GM12878 (cell line): ENCODE results near the gene GOLGA8R. TPM values are rescaled to one million over a fixed set of nuclear protein-coding genes. Genes with fewer than 3 reads are reported as not detected.
"Not testable (repeated sequence)": the region's sequence is repeated elsewhere in the genome, so short reads cannot be mapped to it uniquely, and the experiment has no call there.

ENCODE experiments used
- ATAC-seq: fragments of 200-7000 bp; cut with Tn5 transposase; 3 replicates; pipeline ENCODE4 v1.9.1; 2020; ENCODE audit warnings: mild to moderate bottlenecking, moderate library complexity
- BruUV-seq: library from RNA; stranded (reverse); fragments of 400-500 nt; replicated peaks from 2 replicates; lab custom pipeline; 2021; lab: Mats Ljungman, UMichigan
- CTCF ChIA-PET: fragments of 300-600 bp; sonication (Branson Sonifier 250); formaldehyde crosslinking; extraction: SDS; loops from one replicate; lab custom pipeline; 2021; ENCODE audit warnings: inconsistent platforms; lab: Yijun Ruan, JAX
- POLR2A ChIA-PET: fragments of 350-600 bp; formaldehyde crosslinking; extraction: SDS; loops from one replicate; lab custom pipeline; 2021; ENCODE audit warnings: inconsistent platforms; lab: Charles Lee
- RAD21 ChIA-PET: fragments of 300-600 bp; sonication (Branson Sonifier 250); formaldehyde crosslinking; loops from one replicate; lab custom pipeline; 2023; ENCODE audit warnings: antibody characterized with exemption; ENCODE audit not compliant: unreplicated experiment; lab: Charles Lee
- SMC1A ChIA-PET: fragments of 300-600 bp; sonication (Branson Sonifier 250); formaldehyde crosslinking; loops from one replicate; lab custom pipeline; 2023; ENCODE audit not compliant: unreplicated experiment, uncharacterized antibody; lab: Charles Lee
- DNase-seq: peaks from one replicate; pipeline ENCODE4 v3.0.0-alpha.2; 2011; ENCODE audit warnings: low read depth, low spot score
- FAIRE-seq: peaks from 3 replicates; lab custom pipeline; 2011; peaks lifted over from hg19 to GRCh38; lab: Jason Lieb, UNC
- H2AFZ ChIP-seq: 2 replicates; pipeline ENCODE4 v1.6.0; 2011; ENCODE audit warnings: low read depth, low read length, control low read depth; ENCODE audit not compliant: control insufficient read depth
- H3K27ac ChIP-seq: 2 replicates; pipeline ENCODE4 v1.5.1; 2011; ENCODE audit warnings: control low read depth; ENCODE audit not compliant: control insufficient read depth, insufficient read depth
- H3K27me3 ChIP-seq, 2 experiments: replicated peaks in 1 of 2; 2 replicates each; pipeline versions ENCODE4 v1.6.0 to v1.6.1; 2011; ENCODE audit warnings: low read length in 1 of 2; ENCODE audit not compliant: control insufficient read depth in 2 of 2, insufficient read depth in 2 of 2
- H3K36me3 ChIP-seq, 2 experiments: 2 replicates each; pipeline ENCODE4 v1.5.1; 2011; ENCODE audit warnings: low read length in 1 of 2; ENCODE audit not compliant: control insufficient read depth in 2 of 2, insufficient read depth in 2 of 2
- H3K4me1 ChIP-seq: 2 replicates; pipeline ENCODE4 v1.6.1; 2011; ENCODE audit warnings: mild to moderate bottlenecking, low read length, moderate library complexity, mixed read lengths; ENCODE audit not compliant: control insufficient read depth, insufficient read depth
- H3K4me2 ChIP-seq: 2 replicates; pipeline ENCODE4 v1.6.0; 2011; ENCODE audit warnings: control low read depth; ENCODE audit not compliant: control insufficient read depth, insufficient read depth
- H3K4me3 ChIP-seq: fragments of 200-600 bp; sonication (generic); 2 replicates; pipeline ENCODE4 v1.5.1; 2016
- H3K79me2 ChIP-seq: 2 replicates; pipeline ENCODE4 v1.6.0; 2011; ENCODE audit warnings: low read length; ENCODE audit not compliant: control insufficient read depth, insufficient read depth
- H3K9ac ChIP-seq: 2 replicates; pipeline ENCODE4 v1.8.0; 2011; ENCODE audit warnings: low read length, control low read depth, mixed read lengths; ENCODE audit not compliant: control insufficient read depth, insufficient read depth
- H3K9me3 ChIP-seq: replicated peaks from 3 replicates; pipeline ENCODE4 v1.5.1; 2011; ENCODE audit warnings: mild to moderate bottlenecking, low read length; ENCODE audit not compliant: control insufficient read depth, insufficient read depth
- H4K20me1 ChIP-seq: 2 replicates; pipeline ENCODE4 v1.6.0; 2011; ENCODE audit not compliant: control insufficient read depth, insufficient read depth
- WGBS: methylation state at CpG from one replicate; pipeline ENCODE4 v1.1.6; 2016; ENCODE audit warnings: low lambda C conversion rate; ENCODE audit not compliant: insufficient replicate concordance, insufficient coverage; ENCODE audit errors: missing lambda C conversion rate; 5-methylcytosine and 5-hydroxymethylcytosine counted together
- in situ Hi-C: fragments of 300-500 bp; cut with MboI; formaldehyde crosslinking; loops from 9 replicates; pipeline ENCODE4 v1.14.3; 2018; ENCODE audit warnings: mixed read lengths
- intact Hi-C: fragments of 100-400 bp; cut with micrococcal nuclease; formaldehyde crosslinking; loops from one replicate; pipeline ENCODE4 v1.14.2; 2022; ENCODE audit not compliant: unreplicated experiment
- polyA plus RNA-seq, 11 experiments: library from polyadenylated mRNA; depleted of rRNA in 4 of 11; unstranded in 6 of 11; stranded (reverse) in 5 of 11; fragments of >200 nt; fragmentation: Nextera tagmentation in 4 of 11; fragmentation: Illumina TruSeq in 1 of 11; extraction: Ambion mirVana in 4 of 11; extraction: Trizol in 1 of 11; gene quantifications; 1 replicate in 1 of 11; 2 replicates in 10 of 11; pipeline versions ENCODE4 v1.2.1 to v1.2.3, GENCODE V29; 2011 to 2016; ENCODE audit warnings: inconsistent platforms in 2 of 11, missing spikeins in 2 of 11, low read depth in 1 of 11
- total RNA-seq, 4 experiments: library from RNA; depleted of rRNA in 3 of 4; stranded (reverse); fragments of >200 nt in 3 of 4; fragmentation: Illumina TruSeq in 1 of 4; extraction: Trizol in 1 of 4; gene quantifications; 2 replicates each; pipeline versions ENCODE4 v1.2.1 to v1.2.3, GENCODE V29; 2013 to 2021

The GOLGA8R gene
- total and polyA plus RNA-seq, 10 of the 15 experiments (the other 5 are each of a cell fraction or from before 2014, with no cell fraction given): 0.03 to 0.13 (median 0.05) TPM; not detected in 6

GRCh38 chr15:30407636-30408035 lies 6.4 kb downstream of the GOLGA8R start:
- DNase-seq, H2AFZ ChIP-seq, H3K36me3 ChIP-seq, in situ Hi-C loops, SMC1A ChIA-PET, FAIRE-seq, RAD21 ChIA-PET, CTCF ChIA-PET, H3K4me1 ChIP-seq, POLR2A ChIA-PET, H3K9me3 ChIP-seq, H3K4me2 ChIP-seq, ATAC-seq, H3K79me2 ChIP-seq, H3K27me3 ChIP-seq, H3K4me3 ChIP-seq, intact Hi-C loops, BruUV-seq, H3K27ac ChIP-seq, H3K9ac ChIP-seq, H4K20me1 ChIP-seq: not testable (repeated sequence)
- 73% methylated on average over 5 of the region's 6 CpGs for WGBS

- in situ Hi-C loops: loop anchor here (25.0 kb wide), 1 partner anchor 1738 kb away; no protein-coding TSS in a partner anchor
- BruUV-seq, H3K27ac ChIP-seq, CTCF ChIA-PET, H3K4me1 ChIP-seq, SMC1A ChIA-PET, RAD21 ChIA-PET, DNase-seq, H3K4me2 ChIP-seq, H4K20me1 ChIP-seq, H3K4me3 ChIP-seq, POLR2A ChIA-PET, H2AFZ ChIP-seq, H3K79me2 ChIP-seq, H3K27me3 ChIP-seq, H3K9me3 ChIP-seq, H3K36me3 ChIP-seq, H3K9ac ChIP-seq, FAIRE-seq, intact Hi-C loops: not testable (repeated sequence)
- no CpG with 5 or more reads among the region's 6 CpGs for WGBS
- ATAC-seq: peak; percentile 63
Observed at GRCh38 chr15:30398988-30399387, 15.1 kb downstream of the GOLGA8R start.

- RAD21 ChIA-PET, BruUV-seq, FAIRE-seq, H3K36me3 ChIP-seq, H3K9me3 ChIP-seq, POLR2A ChIA-PET, CTCF ChIA-PET, H3K27ac ChIP-seq, H3K4me1 ChIP-seq, SMC1A ChIA-PET, H3K9ac ChIP-seq, H2AFZ ChIP-seq, intact Hi-C loops, H3K79me2 ChIP-seq, DNase-seq, H3K4me2 ChIP-seq, H3K4me3 ChIP-seq, H3K27me3 ChIP-seq, H4K20me1 ChIP-seq: not testable (repeated sequence)
- peak; percentile 69 for ATAC-seq
- in situ Hi-C loops: loop anchor here (25.0 kb wide), 1 partner anchor 1744 kb away; no protein-coding TSS in a partner anchor
- whole genome bisulfite sequencing: no CpG with 5 or more reads among the region's 23 CpGs
Observed at GRCh38 chr15:30393664-30393991, 20.4 kb downstream of the GOLGA8R start.

GRCh38 chr15:30392766-30393663 lies 21.0 kb downstream of the GOLGA8R start, which contains the start of gene CHRFAM7A:
CHRFAM7A (minus strand) TSS chr15:30393540; CDS start chr15:30383351, 10,189 bp downstream.
- H3K9me3 ChIP-seq, H4K20me1 ChIP-seq, FAIRE-seq, intact Hi-C loops, SMC1A ChIA-PET, H3K4me3 ChIP-seq, POLR2A ChIA-PET, H3K27ac ChIP-seq, H3K79me2 ChIP-seq, H2AFZ ChIP-seq, RAD21 ChIA-PET, BruUV-seq, H3K9ac ChIP-seq, DNase-seq, H3K36me3 ChIP-seq, H3K27me3 ChIP-seq, H3K4me1 ChIP-seq, CTCF ChIA-PET, H3K4me2 ChIP-seq: not testable (repeated sequence)
- peak; percentile 86 for ATAC-seq
- WGBS: no CpG with 5 or more reads among the region's 74 CpGs
- in situ Hi-C loops: loop anchor here (25.0 kb wide), 1 partner anchor 1744 kb away; no protein-coding TSS in a partner anchor
